T-helper 1 cell treated with Interleukin-12 subunit alpha and Interleukin-12 subunit beta and Interleukin-4 antibody, amounts not matched to agents 30 μg/mL and 1 μg/mL, for 36 hours (primary cell): ENCODE results near the gene PIAS1.
A peak's percentile ranks its signal among the peaks of the same experiment; 100 is the strongest.
"Not testable (repeated sequence)": the region's sequence is repeated elsewhere in the genome, so short reads cannot be mapped to it uniquely, and the experiment has no call there.

Experiments
- H3K27ac Mint-ChIP-seq: one replicate; pipeline ENCODE4 v1.8.0; 2021; ENCODE audit warnings: mild to moderate bottlenecking, mixed read lengths
- H3K27me3 Mint-ChIP-seq: one replicate; pipeline ENCODE4 v1.8.0; 2021; ENCODE audit warnings: low read depth, mixed read lengths
- H3K36me3 Mint-ChIP-seq: one replicate; pipeline ENCODE4 v1.8.0; 2021; ENCODE audit warnings: low read depth, mixed read lengths
- H3K4me1 Mint-ChIP-seq: one replicate; pipeline ENCODE4 v1.8.0; 2021; ENCODE audit warnings: low read depth, mixed read lengths
- H3K4me3 Mint-ChIP-seq: one replicate; pipeline ENCODE4 v1.8.0; 2021; ENCODE audit warnings: mild to moderate bottlenecking, moderate library complexity, mixed read lengths
- H3K9me3 Mint-ChIP-seq: one replicate; pipeline ENCODE4 v1.8.0; 2021; ENCODE audit warnings: mixed read lengths

PIAS1 gene

GRCh38 chr15:68051109-68051508, 3.0 kb upstream of the PIAS1 start:
- Mint-ChIP-seq H3K36me3 (peaks cover 5% of the 10 kb centered on the region), H3K4me1 (peaks cover 12% of the 10 kb centered on the region), H3K27ac (no peak overlapping the region), H3K27me3 (peaks cover 15% of the 10 kb centered on the region), H3K4me3 (no peak overlapping the region), H3K9me3 (no peaks in the 10 kb centered on the region)

GRCh38 chr15:68051907-68052306, 2.2 kb upstream of the PIAS1 start:
- peaks cover 6% of the 10 kb centered on the region for H3K36me3 Mint-ChIP-seq

GRCh38 chr15:68052431-68052830, 1.7 kb upstream of the PIAS1 start:
- Mint-ChIP-seq H3K9me3 (no peaks in the 10 kb centered on the region), H3K4me1 (peaks cover 19% of the 10 kb centered on the region), H3K27me3 (peaks cover 13% of the 10 kb centered on the region), H3K36me3 (peaks cover 6% of the 10 kb centered on the region), H3K27ac (no peak overlapping the region), H3K4me3 (peak overlapping the region; percentile 26)

More at GRCh38 chr15:68051907-68052306, 2.2 kb upstream of the PIAS1 start:
- peaks cover 15% of the 10 kb centered on the region for H3K27me3 Mint-ChIP-seq
- H3K4me1 Mint-ChIP-seq, result peaks cover 18% of the 10 kb centered on the region
- no peak overlapping the region for H3K4me3 Mint-ChIP-seq
- H3K9me3 Mint-ChIP-seq, result no peaks in the 10 kb centered on the region
- no peak overlapping the region for H3K27ac Mint-ChIP-seq

- H3K36me3 Mint-ChIP-seq, result peaks cover 6% of the 10 kb centered on the region
- H3K4me3 Mint-ChIP-seq, result peak overlapping the region; percentile 26
- no peaks in the 10 kb centered on the region for H3K9me3 Mint-ChIP-seq
- peaks cover 8% of the 10 kb centered on the region for H3K27me3 Mint-ChIP-seq
- H3K4me1 Mint-ChIP-seq, result peaks cover 20% of the 10 kb centered on the region
- H3K27ac Mint-ChIP-seq, result no peak overlapping the region
Observed at GRCh38 chr15:68053001-68053400, 1.1 kb upstream of the PIAS1 start.

GRCh38 chr15:68054628-68055223, 611 bp downstream of the PIAS1 start:
- H3K4me1 Mint-ChIP-seq, result peaks cover 20% of the 10 kb centered on the region
- peaks cover 6% of the 10 kb centered on the region for H3K27me3 Mint-ChIP-seq
- peaks cover 6% of the 10 kb centered on the region for H3K36me3 Mint-ChIP-seq
- no peaks in the 10 kb centered on the region for H3K9me3 Mint-ChIP-seq
- peak overlapping the region; percentile 94 for H3K4me3 Mint-ChIP-seq
- H3K27ac Mint-ChIP-seq, result peak overlapping the region; percentile 91

- H3K4me1 Mint-ChIP-seq, result peaks cover 20% of the 10 kb centered on the region
- H3K4me3 Mint-ChIP-seq, result peak overlapping the region; percentile 94
- H3K27me3 Mint-ChIP-seq, result peaks cover 3% of the 10 kb centered on the region
- peak overlapping the region; percentile 91 for H3K27ac Mint-ChIP-seq
- peaks cover 6% of the 10 kb centered on the region for H3K36me3 Mint-ChIP-seq
- H3K9me3 Mint-ChIP-seq, result no peaks in the 10 kb centered on the region
Observed at GRCh38 chr15:68055224-68055705, 1.1 kb downstream of the PIAS1 start.

GRCh38 chr15:68056097-68056865, 2.2 kb downstream of the PIAS1 start:
- Mint-ChIP-seq H3K27ac (no peak overlapping the region), H3K27me3 (peaks cover 3% of the 10 kb centered on the region), H3K4me3 (peak overlapping the region; percentile 94), H3K9me3 (no peaks in the 10 kb centered on the region), H3K36me3 (peaks cover 7% of the 10 kb centered on the region), H3K4me1 (peaks cover 21% of the 10 kb centered on the region)

- H3K9me3 Mint-ChIP-seq, result no peaks in the 10 kb centered on the region
- H3K4me1 Mint-ChIP-seq, result peaks cover 28% of the 10 kb centered on the region
Observed at GRCh38 chr15:68057034-68057433, 2.9 kb downstream of the PIAS1 start.

GRCh38 chr15:68057758-68058157, 3.6 kb downstream of the PIAS1 start:
- Mint-ChIP-seq H3K27me3 (no peaks in the 10 kb centered on the region), H3K4me3 (no peak overlapping the region), H3K4me1 (peaks cover 30% of the 10 kb centered on the region), H3K36me3 (peaks cover 8% of the 10 kb centered on the region), H3K27ac (no peak overlapping the region), H3K9me3 (no peaks in the 10 kb centered on the region)

More at GRCh38 chr15:68057034-68057433, 2.9 kb downstream of the PIAS1 start:
- Mint-ChIP-seq H3K36me3 (peaks cover 8% of the 10 kb centered on the region), H3K27ac (no peak overlapping the region), H3K27me3 (peaks cover 3% of the 10 kb centered on the region), H3K4me3 (no peak overlapping the region)

- H3K27me3 Mint-ChIP-seq, H3K9me3 Mint-ChIP-seq, H3K4me3 Mint-ChIP-seq, H3K36me3 Mint-ChIP-seq, H3K27ac Mint-ChIP-seq: not testable (repeated sequence)
- H3K4me1 Mint-ChIP-seq, result peaks cover 27% of the 10 kb centered on the region
Observed at GRCh38 chr15:68058970-68059369, 4.9 kb downstream of the PIAS1 start.

GRCh38 chr15:68059630-68060029, 5.5 kb downstream of the PIAS1 start:
- Mint-ChIP-seq H3K4me1 (peaks cover 27% of the 10 kb centered on the region), H3K27me3 (no peaks in the 10 kb centered on the region), H3K36me3 (peaks cover 6% of the 10 kb centered on the region)

GRCh38 chr15:68061171-68061570, 7.1 kb downstream of the PIAS1 start:
- no peak overlapping the region for H3K4me3 Mint-ChIP-seq
- peaks cover 19% of the 10 kb centered on the region for H3K4me1 Mint-ChIP-seq
- H3K27ac Mint-ChIP-seq, result no peak overlapping the region
- no peaks in the 10 kb centered on the region for H3K27me3 Mint-ChIP-seq
- no peaks in the 10 kb centered on the region for H3K9me3 Mint-ChIP-seq
- peaks cover 3% of the 10 kb centered on the region for H3K36me3 Mint-ChIP-seq

More at GRCh38 chr15:68059630-68060029, 5.5 kb downstream of the PIAS1 start:
- Mint-ChIP-seq H3K4me3 (no peak overlapping the region), H3K9me3 (no peaks in the 10 kb centered on the region), H3K27ac (no peak overlapping the region)

- peaks cover 5% of the 10 kb centered on the region for H3K36me3 Mint-ChIP-seq
- H3K9me3 Mint-ChIP-seq, result no peaks in the 10 kb centered on the region
- H3K27ac Mint-ChIP-seq, result no peak overlapping the region
- peaks cover 14% of the 10 kb centered on the region for H3K4me1 Mint-ChIP-seq
- no peak overlapping the region for H3K4me3 Mint-ChIP-seq
- no peaks in the 10 kb centered on the region for H3K27me3 Mint-ChIP-seq
Observed at GRCh38 chr15:68061602-68062001, 7.5 kb downstream of the PIAS1 start.

GRCh38 chr15:68062214-68062613, 8.1 kb downstream of the PIAS1 start:
- Mint-ChIP-seq H3K27me3 (no peaks in the 10 kb centered on the region), H3K4me3 (no peak overlapping the region), H3K36me3 (peaks cover 6% of the 10 kb centered on the region), H3K4me1 (peaks cover 13% of the 10 kb centered on the region), H3K9me3 (no peaks in the 10 kb centered on the region), H3K27ac (no peak overlapping the region)

- no peak overlapping the region for H3K27ac Mint-ChIP-seq
- H3K36me3 Mint-ChIP-seq, result peaks cover 7% of the 10 kb centered on the region
- H3K4me1 Mint-ChIP-seq, result peaks cover 12% of the 10 kb centered on the region
- no peaks in the 10 kb centered on the region for H3K9me3 Mint-ChIP-seq
- no peaks in the 10 kb centered on the region for H3K27me3 Mint-ChIP-seq
- no peak overlapping the region for H3K4me3 Mint-ChIP-seq
Observed at GRCh38 chr15:68062946-68063465, 8.9 kb downstream of the PIAS1 start.
